Muscle layer of duodenum (tissue), 2 donors: ENCODE results near the gene MGAT5B.

Experiments
- H3K27ac ChIP-seq: one replicate; pipeline ENCODE4 v1.7.0; 2013; ENCODE audit warnings: mild to moderate bottlenecking, low read length
- H3K27me3 ChIP-seq: one replicate; pipeline ENCODE4 v1.7.0; 2013; ENCODE audit warnings: low read depth, mild to moderate bottlenecking, control low read depth, low read length
- H3K36me3 ChIP-seq, 2 donors: one replicate each; pipeline ENCODE4 v1.7.0; 2013; ENCODE audit warnings: low read length in 2 of 2, control low read depth in 1 of 2, mild to moderate bottlenecking in 1 of 2; ENCODE audit not compliant: insufficient read depth in 2 of 2, control insufficient read depth in 1 of 2
- H3K4me1 ChIP-seq, 2 donors: one replicate each; pipeline ENCODE4 v1.7.0; 2013; ENCODE audit warnings: low read length in 2 of 2, mild to moderate bottlenecking in 2 of 2, control low read depth in 1 of 2, moderate library complexity in 1 of 2; ENCODE audit not compliant: insufficient read depth in 2 of 2, control insufficient read depth in 1 of 2
- H3K4me3 ChIP-seq, 2 donors: one replicate each; pipeline ENCODE4 v1.7.0; 2013; ENCODE audit warnings: low read length in 2 of 2, low read depth in 1 of 2, mild to moderate bottlenecking in 1 of 2
- H3K9me3 ChIP-seq, 2 donors: one replicate each; pipeline ENCODE4 v1.7.0; 2013; ENCODE audit warnings: low read length in 2 of 2, control low read depth in 1 of 2, mild to moderate bottlenecking in 1 of 2; ENCODE audit not compliant: control insufficient read depth in 1 of 2
- donor health status: healthy.

Gene MGAT5B

GRCh38 chr17:76989519-76989918 is 121.3 kb downstream of the MGAT5B start:
- Histone ChIP-seq H3K27me3 (no peaks in the 10 kb centered on the region), H3K36me3 (no peaks in the 10 kb centered on the region), H3K4me1 (no peaks in the 10 kb centered on the region), H3K27ac (no peak overlapping the region), H3K4me3 (no peak overlapping the region), H3K9me3 (no peaks in the 10 kb centered on the region)

DNA sequence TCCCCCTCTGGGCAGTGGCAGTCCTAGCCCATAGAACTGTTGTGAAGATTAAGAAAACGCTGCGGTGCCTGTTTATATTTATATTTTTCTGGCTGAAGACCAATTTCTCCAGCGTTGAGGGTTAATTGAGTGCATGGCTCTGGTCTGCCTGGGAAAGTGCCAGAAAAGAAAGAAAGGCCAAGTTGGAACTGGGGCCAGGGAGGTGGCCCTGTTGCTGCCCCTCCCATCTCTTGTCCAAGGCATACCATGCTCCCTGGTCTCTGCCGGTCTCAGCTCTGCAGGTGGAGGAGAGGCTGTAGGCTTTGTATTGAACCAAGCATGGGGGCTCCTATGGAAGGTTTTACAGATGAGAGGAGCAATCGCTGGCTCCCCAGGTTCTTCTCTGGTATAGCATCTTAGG is 124.7 kb downstream of the MGAT5B start:
- no peak overlapping the region for H3K27ac ChIP-seq
- no peaks in the 10 kb centered on the region for H3K4me1 ChIP-seq
- H3K36me3 ChIP-seq, result no peaks in the 10 kb centered on the region
- H3K27me3 ChIP-seq, result peaks cover under 1% of the 10 kb centered on the region
- no peak overlapping the region for H3K4me3 ChIP-seq
- no peaks in the 10 kb centered on the region for H3K9me3 ChIP-seq

GRCh38 chr17:76993651-76994050 is 125.4 kb downstream of the MGAT5B start:
- Histone ChIP-seq H3K27me3 (peaks cover 7% of the 10 kb centered on the region), H3K4me1 (no peaks in the 10 kb centered on the region)

DNA sequence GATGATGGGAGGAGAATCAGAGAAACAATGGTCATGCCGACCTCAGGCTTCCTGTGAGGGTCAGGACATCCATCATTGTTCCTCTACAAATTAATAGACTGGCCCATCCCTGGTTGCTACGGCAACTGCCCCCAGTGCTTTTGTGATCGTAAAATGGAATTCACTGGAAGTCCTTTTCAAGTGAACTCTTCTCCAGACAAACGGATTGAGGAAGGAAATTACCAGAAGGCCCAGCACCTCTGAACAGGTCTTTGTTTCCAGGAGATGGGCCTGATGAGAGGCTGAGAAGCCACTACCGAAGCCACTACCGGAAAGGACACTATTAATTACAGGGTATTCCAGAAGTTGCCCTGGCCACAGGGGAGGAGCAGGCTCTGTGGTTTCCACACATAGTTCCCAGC is 126.0 kb downstream of the MGAT5B start:
- H3K36me3 ChIP-seq, result no peaks in the 10 kb centered on the region
- H3K9me3 ChIP-seq, result no peaks in the 10 kb centered on the region
- peaks cover 7% of the 10 kb centered on the region for H3K27me3 ChIP-seq
- H3K4me1 ChIP-seq, result no peaks in the 10 kb centered on the region
- H3K4me3 ChIP-seq, result no peak overlapping the region
- no peak overlapping the region for H3K27ac ChIP-seq

More at GRCh38 chr17:76993651-76994050, 125.4 kb downstream of the MGAT5B start:
- Histone ChIP-seq H3K4me3 (no peak overlapping the region), H3K36me3 (no peaks in the 10 kb centered on the region), H3K27ac (no peak overlapping the region), H3K9me3 (no peaks in the 10 kb centered on the region)

DNA sequence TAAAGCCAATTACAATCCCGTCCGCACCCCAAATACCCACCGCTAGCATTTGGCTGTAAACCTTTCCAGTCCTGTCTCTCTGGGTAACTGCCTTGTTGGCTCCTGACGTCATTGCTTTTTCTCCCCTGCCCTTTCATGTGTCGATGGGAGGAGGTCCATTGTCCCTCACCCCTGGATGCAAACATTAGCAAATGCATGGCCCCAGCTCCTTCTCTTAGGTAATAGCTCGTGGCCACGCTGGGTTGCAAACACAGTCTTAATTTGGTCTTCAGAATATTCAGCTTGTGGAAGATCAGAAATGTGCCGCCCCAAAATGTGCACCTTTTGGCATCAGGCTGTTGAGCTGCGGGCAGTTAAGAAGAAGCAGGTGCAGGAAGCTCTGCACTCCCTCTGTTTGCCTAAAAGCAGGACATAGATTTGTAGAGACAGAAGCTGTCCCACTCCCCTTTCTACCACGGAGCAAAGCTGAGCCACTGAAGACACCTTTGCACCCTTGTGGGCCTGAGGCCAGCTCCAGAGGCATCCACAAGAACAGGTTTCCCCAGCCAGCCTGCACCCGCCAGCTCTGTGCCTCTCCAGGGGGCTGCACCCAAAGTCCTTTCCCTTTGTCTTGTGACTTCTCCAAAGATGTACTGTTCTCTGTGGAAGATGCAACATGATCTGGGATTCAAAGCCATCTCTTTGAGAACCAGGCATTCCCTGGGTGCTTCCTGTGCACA is 127.3 kb downstream of the MGAT5B start:
- H3K4me3 ChIP-seq, result no peak overlapping the region
- H3K27me3 ChIP-seq, result peaks cover 7% of the 10 kb centered on the region
- H3K27ac ChIP-seq, result no peak overlapping the region
- no peaks in the 10 kb centered on the region for H3K36me3 ChIP-seq
- no peaks in the 10 kb centered on the region for H3K9me3 ChIP-seq
- H3K4me1 ChIP-seq, result no peaks in the 10 kb centered on the region

DNA sequence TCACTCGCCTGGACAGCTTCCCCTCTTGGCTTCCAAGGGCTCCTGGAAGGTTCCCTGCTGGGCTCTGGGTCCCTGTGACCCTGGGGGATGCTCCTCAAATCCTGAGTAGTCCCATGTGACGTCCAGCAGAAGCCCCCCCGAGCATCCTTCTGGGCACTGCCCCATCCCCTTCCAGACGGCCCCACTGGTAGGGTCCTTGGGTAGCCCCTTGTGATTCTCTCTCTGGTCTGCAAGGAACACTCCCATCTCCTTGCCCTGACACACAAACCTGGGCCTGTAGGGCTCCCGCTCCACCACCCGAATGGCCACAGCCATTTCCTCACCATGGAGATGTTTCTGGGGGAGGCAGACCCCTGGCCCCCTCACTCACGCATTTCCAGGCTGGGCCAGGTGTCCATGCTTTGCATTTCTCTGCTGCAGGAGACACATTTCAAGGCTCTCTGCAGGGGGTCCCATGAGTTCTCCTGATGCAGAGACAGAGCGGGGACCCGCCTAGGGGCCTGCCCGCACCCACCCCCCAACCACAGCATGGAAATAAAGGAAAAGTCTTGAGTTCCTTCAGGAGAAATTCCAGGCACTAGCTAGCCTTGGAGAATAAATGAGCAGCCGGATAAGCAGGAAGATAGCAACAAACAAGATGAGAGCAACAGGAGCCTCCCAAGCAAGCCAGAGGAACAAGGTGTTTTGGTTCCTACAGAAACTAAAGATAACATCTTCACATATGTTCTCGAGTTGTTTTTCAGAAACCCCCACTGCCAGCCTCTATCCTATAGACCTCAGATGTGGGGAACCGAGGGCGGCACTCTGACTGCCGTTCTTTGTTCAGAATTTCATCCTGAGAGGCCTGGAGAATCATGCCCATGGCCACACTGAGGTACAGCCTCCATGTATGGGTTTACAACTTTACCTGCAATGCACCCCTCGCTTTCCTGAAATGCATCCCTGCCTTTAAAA is 128.8 kb downstream of the MGAT5B start:
- peaks cover 7% of the 10 kb centered on the region for H3K27me3 ChIP-seq
- H3K4me1 ChIP-seq, result no peaks in the 10 kb centered on the region
- H3K36me3 ChIP-seq, result no peaks in the 10 kb centered on the region
- H3K9me3 ChIP-seq, result no peaks in the 10 kb centered on the region
- no peak overlapping the region for H3K4me3 ChIP-seq
- H3K27ac ChIP-seq, result no peak overlapping the region

DNA sequence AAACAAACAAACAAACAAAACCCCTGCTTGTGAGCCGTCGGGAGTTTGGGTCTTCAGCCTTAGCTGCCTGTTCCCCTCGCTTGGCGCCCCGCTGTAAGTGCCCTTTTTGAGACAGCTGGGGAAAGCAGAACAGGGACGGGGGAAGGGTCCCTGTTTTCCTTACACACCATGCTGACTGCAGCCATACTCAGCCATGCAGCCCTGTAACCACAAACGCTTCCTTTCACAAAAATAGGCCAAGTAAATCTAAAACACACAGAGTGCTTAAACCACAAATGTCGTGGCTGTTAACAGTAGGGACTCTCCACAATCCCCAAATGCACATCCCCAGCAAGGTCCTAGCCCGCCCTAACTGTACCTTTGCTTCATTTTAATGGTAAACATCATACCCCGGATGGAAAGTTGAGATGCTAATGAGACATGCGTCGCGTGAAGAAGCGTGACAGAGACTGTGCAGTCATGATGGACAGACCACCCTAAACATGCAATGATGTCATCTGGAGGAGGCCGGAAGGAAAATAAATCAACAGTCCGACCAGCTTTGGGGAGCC is 129.9 kb downstream of the MGAT5B start:
- Histone ChIP-seq H3K4me3 (no peak overlapping the region), H3K4me1 (no peaks in the 10 kb centered on the region), H3K36me3 (no peaks in the 10 kb centered on the region), H3K9me3 (no peaks in the 10 kb centered on the region), H3K27me3 (peaks cover 7% of the 10 kb centered on the region), H3K27ac (no peak overlapping the region)

- peaks cover 7% of the 10 kb centered on the region for H3K27me3 ChIP-seq
- no peaks in the 10 kb centered on the region for H3K9me3 ChIP-seq
- no peaks in the 10 kb centered on the region for H3K36me3 ChIP-seq
- no peak overlapping the region for H3K4me3 ChIP-seq
- H3K27ac ChIP-seq, result no peak overlapping the region
- no peaks in the 10 kb centered on the region for H3K4me1 ChIP-seq
Observed at GRCh38 chr17:76998839-76999238, 130.6 kb downstream of the MGAT5B start.
